Activated CD8-positive, alpha-beta T cell treated with anti-CD3 and anti-CD28 coated beads for 36 hours (primary cell): ENCODE data around the gene MACF1. TPM values are rescaled to one million over a fixed set of nuclear protein-coding genes. Genes with fewer than 3 reads are reported as not detected.
A peak's percentile ranks its signal among the peaks of the same experiment; 100 is the strongest.

Source experiments
- ATAC-seq: fragments of 200-7000 bp; cut with Tn5 transposase; one replicate; pipeline ENCODE4 v1.10.0; 2021; ENCODE audit warnings: mild to moderate bottlenecking, moderate library complexity
- CTCF ChIA-PET: fragments of 350-600 bp; sonication (Branson Sonifier 250); formaldehyde crosslinking; loops from one replicate; lab custom pipeline; 2021; ENCODE audit warnings: antibody characterized with exemption; lab: Charles Lee
- POLR2A ChIA-PET: fragments of 350-600 bp; sonication (Branson Sonifier 250); formaldehyde crosslinking; loops from one replicate; lab custom pipeline; 2021; ENCODE audit warnings: antibody characterized with exemption; lab: Charles Lee
- DNase-seq: peaks from one replicate; pipeline ENCODE4 v3.0.0-alpha.2; 2020
- H3K27ac Mint-ChIP-seq: one replicate; pipeline ENCODE4 v1.8.0; 2021; ENCODE audit warnings: mild to moderate bottlenecking, mixed read lengths
- H3K27me3 Mint-ChIP-seq: one replicate; pipeline ENCODE4 v1.8.0; 2021; ENCODE audit warnings: mixed read lengths
- H3K36me3 Mint-ChIP-seq: one replicate; pipeline ENCODE4 v1.8.0; 2021; ENCODE audit warnings: low read depth, mixed read lengths
- H3K4me1 Mint-ChIP-seq: one replicate; pipeline ENCODE4 v1.8.0; 2021; ENCODE audit warnings: low read depth, mixed read lengths
- H3K4me3 Mint-ChIP-seq: one replicate; pipeline ENCODE4 v1.8.0; 2021; ENCODE audit warnings: mild to moderate bottlenecking, moderate library complexity, mixed read lengths
- H3K9me3 Mint-ChIP-seq: one replicate; pipeline ENCODE4 v1.8.0; 2021; ENCODE audit warnings: mixed read lengths
- CTCF ChIP-seq: fragments of 200-600 bp; IDR thresholded peaks from one replicate; pipeline ENCODE4 v1.8.0; 2022; ENCODE audit warnings: antibody characterized with exemption, mild to moderate bottlenecking
- intact Hi-C: fragments of 100-400 bp; cut with micrococcal nuclease; formaldehyde crosslinking; loops from one replicate; pipeline ENCODE4 v1.10.0; 2022
- total RNA-seq, 2 experiments: library from RNA; stranded (reverse); gene quantifications; one replicate each; pipeline ENCODE4 v1.2.3, GENCODE V29; 2021

Gene MACF1
- total RNA-seq, 2 experiments from 2014 or later, result 201 to 215 TPM

- ATAC-seq (no peak), DNase-seq (no peak)
- intact Hi-C loops, result no loop called here
- Mint-ChIP-seq H3K27ac (no peak overlapping the region), H3K4me1 (peaks cover 5% of the 10 kb centered on the region), H3K4me3 (no peak overlapping the region), H3K27me3 (no peaks in the 10 kb centered on the region), H3K36me3 (peaks cover 52% of the 10 kb centered on the region), H3K9me3 (no peaks in the 10 kb centered on the region)
- no peak for TF ChIP-seq CTCF
- ChIA-PET CTCF (interaction anchor here (0.9 to 1.1 kb wide), 3 partner anchors 16 to 95 kb away, joined by 3 read pairs; no protein-coding TSS in a partner anchor), POLR2A (interaction anchor here (0.6 kb wide), 1 partner anchor 8 kb away, joined by 3 read pairs; no protein-coding TSS in a partner anchor)
Measured at GRCh38 chr1:39427374-39427773, 222.9 kb downstream of the MACF1 start.

- peaks cover 47% of the 10 kb centered on the region for H3K36me3 Mint-ChIP-seq
- peaks cover under 1% of the 10 kb centered on the region for H3K4me1 Mint-ChIP-seq
- ChIA-PET CTCF (interaction anchor here (0.9 to 1.1 kb wide), 3 partner anchors 17 to 96 kb away, joined by 3 read pairs; no protein-coding TSS in a partner anchor), POLR2A (interaction anchor here (0.6 kb wide), 1 partner anchor 9 kb away, joined by 3 read pairs; no protein-coding TSS in a partner anchor)
- TF ChIP-seq CTCF, result no peak
- H3K4me3 Mint-ChIP-seq, result no peak overlapping the region
- ATAC-seq (no peak), DNase-seq (no peak)
- intact Hi-C loops, result no loop called here
- H3K27ac Mint-ChIP-seq, result no peak overlapping the region
- H3K27me3 Mint-ChIP-seq, result no peaks in the 10 kb centered on the region
- no peaks in the 10 kb centered on the region for H3K9me3 Mint-ChIP-seq
Measured at GRCh38 chr1:39427912-39428311, 223.4 kb downstream of the MACF1 start.

GRCh38 chr1:39431927-39432326 lies 227.4 kb downstream of the MACF1 start:
- Mint-ChIP-seq H3K9me3 (no peaks in the 10 kb centered on the region), H3K4me1 (peaks cover 3% of the 10 kb centered on the region), H3K4me3 (no peak overlapping the region), H3K36me3 (peaks cover 55% of the 10 kb centered on the region), H3K27ac (peak overlapping the region; percentile 31), H3K27me3 (no peaks in the 10 kb centered on the region)
- CTCF ChIA-PET, result interaction anchor here (0.6 to 3.0 kb wide), 2 partner anchors 21 to 110 kb away, joined by 3 to 15 read pairs; no protein-coding TSS in a partner anchor
- intact Hi-C loops, result no loop called here
- no peak for TF ChIP-seq CTCF
- DNase-seq, result no peak
- POLR2A ChIA-PET, result no interaction called here
- no peak for ATAC-seq

- no peak for TF ChIP-seq CTCF
- H3K4me1 Mint-ChIP-seq, result peaks cover 3% of the 10 kb centered on the region
- no peak for ATAC-seq
- intact Hi-C loops, result no loop called here
- no peaks in the 10 kb centered on the region for H3K27me3 Mint-ChIP-seq
- ChIA-PET POLR2A (no interaction called here), CTCF (no interaction called here)
- H3K36me3 Mint-ChIP-seq, result peaks cover 50% of the 10 kb centered on the region
- H3K9me3 Mint-ChIP-seq, result no peaks in the 10 kb centered on the region
- no peak for DNase-seq
- H3K4me3 Mint-ChIP-seq, result no peak overlapping the region
- H3K27ac Mint-ChIP-seq, result peak overlapping the region; percentile 6
Measured at GRCh38 chr1:39434797-39435395, 230.4 kb downstream of the MACF1 start.

- Mint-ChIP-seq H3K9me3 (no peaks in the 10 kb centered on the region), H3K36me3 (peaks cover 48% of the 10 kb centered on the region), H3K4me1 (peaks cover 3% of the 10 kb centered on the region), H3K27ac (no peak overlapping the region), H3K27me3 (no peaks in the 10 kb centered on the region), H3K4me3 (no peak overlapping the region)
- TF ChIP-seq CTCF, result no peak
- ATAC-seq (no peak), DNase-seq (no peak)
- intact Hi-C loops, result no loop called here
- ChIA-PET CTCF (no interaction called here), POLR2A (no interaction called here)
Measured at GRCh38 chr1:39435597-39435996, 231.1 kb downstream of the MACF1 start.
